Measurements from ENCODE around the gene ZFYVE9. TPM values are rescaled to one million over a fixed set of nuclear protein-coding genes. Genes with fewer than 3 reads are reported as not detected.

Gene ZFYVE9
- total and polyA plus RNA-seq, 9 of the 15 experiments (the other 6 are each of a cell fraction or from before 2014, with no cell fraction given), result 0.52 to 14.4 (median 8.9) TPM

DNA sequence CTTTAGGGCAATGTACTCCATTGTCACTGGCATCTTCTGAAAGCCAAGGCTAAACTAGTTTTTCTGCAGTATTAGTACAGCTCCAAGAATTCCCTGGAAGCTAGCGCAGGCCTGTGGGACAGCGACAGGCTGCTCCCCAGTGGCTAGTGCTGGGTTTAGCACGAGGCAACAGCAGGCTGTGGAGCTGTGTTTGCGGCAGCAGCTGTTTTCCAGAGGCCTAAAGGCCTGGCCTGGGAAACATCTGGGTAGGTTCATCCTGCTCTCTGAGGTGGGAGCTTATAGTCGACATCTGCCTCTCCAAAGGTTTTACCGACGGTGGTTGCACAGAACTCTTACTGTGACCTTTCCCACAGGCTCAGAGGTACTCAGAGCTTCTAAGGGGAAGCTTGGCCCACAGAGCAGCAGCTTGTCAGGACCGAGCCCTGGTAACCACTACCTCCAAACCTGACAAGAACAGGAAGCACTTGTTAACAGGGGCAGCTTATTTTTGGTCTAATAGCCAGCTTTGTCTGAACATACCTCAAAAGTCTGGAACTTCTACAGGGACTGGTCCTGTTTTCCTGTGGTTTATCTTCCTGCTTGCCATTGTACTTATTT, 206.9 kb downstream of the ZFYVE9 start (continued):
- TF ChIP-seq, protein P1, sequence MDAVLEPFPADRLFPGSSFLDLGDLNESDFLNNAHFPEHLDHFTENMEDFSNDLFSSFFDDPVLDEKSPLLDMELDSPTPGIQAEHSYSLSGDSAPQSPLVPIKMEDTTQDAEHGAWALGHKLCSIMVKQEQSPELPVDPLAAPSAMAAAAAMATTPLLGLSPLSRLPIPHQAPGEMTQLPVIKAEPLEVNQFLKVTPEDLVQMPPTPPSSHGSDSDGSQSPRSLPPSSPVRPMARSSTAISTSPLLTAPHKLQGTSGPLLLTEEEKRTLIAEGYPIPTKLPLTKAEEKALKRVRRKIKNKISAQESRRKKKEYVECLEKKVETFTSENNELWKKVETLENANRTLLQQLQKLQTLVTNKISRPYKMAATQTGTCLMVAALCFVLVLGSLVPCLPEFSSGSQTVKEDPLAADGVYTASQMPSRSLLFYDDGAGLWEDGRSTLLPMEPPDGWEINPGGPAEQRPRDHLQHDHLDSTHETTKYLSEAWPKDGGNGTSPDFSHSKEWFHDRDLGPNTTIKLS (IDR thresholded peaks at IDR 0.05; ENCODE audit: borderline replicate concordance, low read depth), result no peak
- no peak for TF ChIP-seq MIER1 (IDR thresholded peaks at IDR 0.05; ENCODE audit: low read depth)
- TF ChIP-seq ZC3H4 (CRISPR knock-in tag; IDR thresholded peaks at IDR 0.05; ENCODE audit: borderline replicate concordance), result no peak
- TF ChIP-seq HDAC1 (IDR thresholded peaks at IDR 0.05), result no peak
- TF ChIP-seq ARID1B (IDR thresholded peaks at IDR 0.05), result no peak
- TF ChIP-seq ZNF184 (CRISPR knock-in tag; IDR thresholded peaks at IDR 0.05), result no peak
- no peak for TF ChIP-seq PHB (CRISPR knock-in tag; IDR thresholded peaks at IDR 0.05)
- TF ChIP-seq E2F5 (CRISPR knock-in tag; IDR thresholded peaks at IDR 0.05), result no peak
- TF ChIP-seq NKRF (IDR thresholded peaks at IDR 0.05; ENCODE audit: borderline replicate concordance), result no peak
- no peak for TF ChIP-seq CREB1 (IDR thresholded peaks at IDR 0.05)
- TF ChIP-seq CREB1 (CRISPR knock-in tag; IDR thresholded peaks at IDR 0.05), result no peak
- TF ChIP-seq ZNF263 (CRISPR knock-in tag; IDR thresholded peaks at IDR 0.05; ENCODE audit: borderline replicate concordance), result no peak
- TF ChIP-seq, protein P2, sequence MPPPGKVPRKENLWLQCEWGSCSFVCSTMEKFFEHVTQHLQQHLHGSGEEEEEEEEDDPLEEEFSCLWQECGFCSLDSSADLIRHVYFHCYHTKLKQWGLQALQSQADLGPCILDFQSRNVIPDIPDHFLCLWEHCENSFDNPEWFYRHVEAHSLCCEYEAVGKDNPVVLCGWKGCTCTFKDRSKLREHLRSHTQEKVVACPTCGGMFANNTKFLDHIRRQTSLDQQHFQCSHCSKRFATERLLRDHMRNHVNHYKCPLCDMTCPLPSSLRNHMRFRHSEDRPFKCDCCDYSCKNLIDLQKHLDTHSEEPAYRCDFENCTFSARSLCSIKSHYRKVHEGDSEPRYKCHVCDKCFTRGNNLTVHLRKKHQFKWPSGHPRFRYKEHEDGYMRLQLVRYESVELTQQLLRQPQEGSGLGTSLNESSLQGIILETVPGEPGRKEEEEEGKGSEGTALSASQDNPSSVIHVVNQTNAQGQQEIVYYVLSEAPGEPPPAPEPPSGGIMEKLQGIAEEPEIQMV (tag; conservative IDR thresholded peaks at IDR 0.05; ENCODE audit: low read depth), result no peak
- TF ChIP-seq ELK1 (CRISPR knock-in tag; IDR thresholded peaks at IDR 0.05), result no peak
- TF ChIP-seq NBN (IDR thresholded peaks at IDR 0.05; ENCODE audit: low read depth), result no peak
- TF ChIP-seq, protein P3, sequence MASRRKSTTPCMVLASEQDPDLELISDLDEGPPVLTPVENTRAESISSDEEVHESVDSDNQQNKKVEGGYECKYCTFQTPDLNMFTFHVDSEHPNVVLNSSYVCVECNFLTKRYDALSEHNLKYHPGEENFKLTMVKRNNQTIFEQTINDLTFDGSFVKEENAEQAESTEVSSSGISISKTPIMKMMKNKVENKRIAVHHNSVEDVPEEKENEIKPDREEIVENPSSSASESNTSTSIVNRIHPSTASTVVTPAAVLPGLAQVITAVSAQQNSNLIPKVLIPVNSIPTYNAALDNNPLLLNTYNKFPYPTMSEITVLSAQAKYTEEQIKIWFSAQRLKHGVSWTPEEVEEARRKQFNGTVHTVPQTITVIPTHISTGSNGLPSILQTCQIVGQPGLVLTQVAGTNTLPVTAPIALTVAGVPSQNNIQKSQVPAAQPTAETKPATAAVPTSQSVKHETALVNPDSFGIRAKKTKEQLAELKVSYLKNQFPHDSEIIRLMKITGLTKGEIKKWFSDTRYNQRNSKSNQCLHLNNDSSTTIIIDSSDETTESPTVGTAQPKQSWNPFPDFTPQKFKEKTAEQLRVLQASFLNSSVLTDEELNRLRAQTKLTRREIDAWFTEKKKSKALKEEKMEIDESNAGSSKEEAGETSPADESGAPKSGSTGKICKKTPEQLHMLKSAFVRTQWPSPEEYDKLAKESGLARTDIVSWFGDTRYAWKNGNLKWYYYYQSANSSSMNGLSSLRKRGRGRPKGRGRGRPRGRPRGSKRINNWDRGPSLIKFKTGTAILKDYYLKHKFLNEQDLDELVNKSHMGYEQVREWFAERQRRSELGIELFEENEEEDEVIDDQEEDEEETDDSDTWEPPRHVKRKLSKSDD (conservative IDR thresholded peaks at IDR 0.05; ENCODE audit: low read length), result no peak
- no peak for TF ChIP-seq ARNT (IDR thresholded peaks at IDR 0.05)

Data from K562 (cell line).